Kidney (tissue), 14 donors: ENCODE measurements around the gene TMEM143. TPM values are rescaled to one million over a fixed set of nuclear protein-coding genes. Genes with fewer than 3 reads are reported as not detected.

ENCODE experiments used
- DNase-seq, 5 donors: peaks; one replicate each; pipeline ENCODE4 v3.0.0-alpha.2; 2013 to 2020
- FAIRE-seq: peaks from 2 replicates; lab custom pipeline; 2012; peaks lifted over from hg19 to GRCh38; lab: Jason Lieb, UNC
- H3K27ac ChIP-seq, 2 donors: one replicate each; pipeline ENCODE4 v1.7.0; 2013; ENCODE audit warnings: low read depth in 2 of 2, low read length in 2 of 2, inconsistent platforms in 1 of 2
- H3K27me3 ChIP-seq: one replicate; pipeline ENCODE4 v1.7.1; 2013; ENCODE audit warnings: low read length, inconsistent platforms; ENCODE audit not compliant: control insufficient read depth, insufficient read depth
- H3K36me3 ChIP-seq, 3 donors: one replicate each; pipeline versions ENCODE4 v1.7.0 to v1.7.1; 2013; ENCODE audit warnings: low read length in 3 of 3, control low read depth in 1 of 3, inconsistent platforms in 1 of 3; ENCODE audit not compliant: insufficient read depth in 3 of 3, control insufficient read depth in 2 of 3
- H3K4me1 ChIP-seq, 3 donors: one replicate each; pipeline versions ENCODE4 v1.7.0 to v1.7.1; 2013; ENCODE audit warnings: low read length in 3 of 3, inconsistent platforms in 1 of 3, low read depth in 1 of 3; ENCODE audit not compliant: control insufficient read depth in 2 of 3, insufficient read depth in 2 of 3
- H3K4me3 ChIP-seq, 3 donors: one replicate each; pipeline versions ENCODE4 v1.7.0 to v1.8.1; 2013; ENCODE audit warnings: low read length in 3 of 3, control low read depth in 1 of 3, inconsistent platforms in 1 of 3
- H3K9ac ChIP-seq, 3 donors: one replicate each; pipeline versions ENCODE4 v1.7.0 to v1.7.1; 2013; ENCODE audit warnings: low read length in 3 of 3, control low read depth in 1 of 3, inconsistent platforms in 1 of 3
- H3K9me3 ChIP-seq, 3 donors: one replicate each; pipeline versions ENCODE4 v1.7.0 to v1.7.1; 2013; ENCODE audit warnings: low read length in 3 of 3, control low read depth in 1 of 3, inconsistent platforms in 1 of 3; ENCODE audit not compliant: control insufficient read depth in 2 of 3, insufficient read depth in 1 of 3
- intact Hi-C: fragments of 100-400 bp; cut with DNase I; formaldehyde crosslinking; loops from one replicate; pipeline ENCODE4 v1.11.1; 2022
- polyA plus RNA-seq: library from polyadenylated mRNA; stranded (reverse); fragments of 350-450 nt; fragmentation: Illumina TruSeq; extraction: RNeasy Lipid Tissue Mini Kit (QIAGEN cat#74804); gene quantifications from one replicate; pipeline ENCODE4 v1.2.3, GENCODE V29; 2014; ENCODE audit warnings: low read depth, low replicate concordance; ENCODE audit not compliant: insufficient read depth
- total RNA-seq: library from RNA; stranded (reverse); fragmentation: NEBNext Ultra II Directional; extraction: Animal tissue kit (Norgen Biotek cat#: 25700); gene quantifications from one replicate; pipeline ENCODE4 v1.2.1, GENCODE V29; 2021
- TF ChIP-seq, protein P1 (sequence below): IDR thresholded peaks from 3 replicates; pipeline ENCODE4 v1.5.1; 2012; ENCODE audit warnings: mild to moderate bottlenecking, moderate library complexity, borderline replicate concordance; ENCODE audit not compliant: insufficient read depth; ENCODE audit errors: extremely low read depth
- donor health status: control.
- donor health status: control.
- donor health status: control.
- donor health status: control.
- donor health status: control.
- donor health status: DM: yes; HTN: yes; CAD: no.
- donor health status: Normal renal cell carcinoma (clear cell type).

Gene TMEM143
- total and polyA plus RNA-seq, 2 donors from 2014 or later, result 9.2 to 15.7 TPM

DNA sequence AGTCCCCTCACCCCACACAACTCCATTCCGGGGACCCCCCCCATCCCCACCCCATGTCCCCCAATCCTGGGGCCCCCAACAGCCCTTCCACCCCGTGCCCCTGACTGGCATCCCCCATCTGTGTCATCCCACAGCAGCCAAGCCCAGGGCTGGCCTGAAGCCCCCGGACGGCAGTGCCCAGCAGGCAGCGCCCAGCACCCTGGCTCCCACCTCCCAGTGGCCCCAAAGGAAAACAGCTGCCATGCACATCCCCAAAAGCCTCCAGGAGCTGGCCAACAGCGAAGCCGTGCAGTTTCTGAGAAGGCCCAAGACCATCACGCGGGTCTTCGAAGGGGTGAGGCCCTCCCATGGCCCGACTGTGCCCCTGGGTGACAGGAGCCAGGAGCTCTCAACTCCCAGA lies 1.9 kb upstream of the TMEM143 start:
- TF ChIP-seq, protein P1, sequence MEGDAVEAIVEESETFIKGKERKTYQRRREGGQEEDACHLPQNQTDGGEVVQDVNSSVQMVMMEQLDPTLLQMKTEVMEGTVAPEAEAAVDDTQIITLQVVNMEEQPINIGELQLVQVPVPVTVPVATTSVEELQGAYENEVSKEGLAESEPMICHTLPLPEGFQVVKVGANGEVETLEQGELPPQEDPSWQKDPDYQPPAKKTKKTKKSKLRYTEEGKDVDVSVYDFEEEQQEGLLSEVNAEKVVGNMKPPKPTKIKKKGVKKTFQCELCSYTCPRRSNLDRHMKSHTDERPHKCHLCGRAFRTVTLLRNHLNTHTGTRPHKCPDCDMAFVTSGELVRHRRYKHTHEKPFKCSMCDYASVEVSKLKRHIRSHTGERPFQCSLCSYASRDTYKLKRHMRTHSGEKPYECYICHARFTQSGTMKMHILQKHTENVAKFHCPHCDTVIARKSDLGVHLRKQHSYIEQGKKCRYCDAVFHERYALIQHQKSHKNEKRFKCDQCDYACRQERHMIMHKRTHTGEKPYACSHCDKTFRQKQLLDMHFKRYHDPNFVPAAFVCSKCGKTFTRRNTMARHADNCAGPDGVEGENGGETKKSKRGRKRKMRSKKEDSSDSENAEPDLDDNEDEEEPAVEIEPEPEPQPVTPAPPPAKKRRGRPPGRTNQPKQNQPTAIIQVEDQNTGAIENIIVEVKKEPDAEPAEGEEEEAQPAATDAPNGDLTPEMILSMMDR, result no peak
- H3K9ac ChIP-seq, result no peak overlapping the region
- FAIRE-seq, result no peak
- H3K27ac ChIP-seq, result no peak overlapping the region
- H3K27me3 ChIP-seq, result no peaks in the 10 kb centered on the region
- intact Hi-C loops, result no loop called here
- no peak overlapping the region for H3K4me3 ChIP-seq
- peaks cover 0 to 12% (median 5%) of the 10 kb centered on the region in 3 donors for H3K4me1 ChIP-seq
- peak in 1 of 5 donors; percentile 73 for DNase-seq
- H3K9me3 ChIP-seq, result no peaks in the 10 kb centered on the region
- no peaks in the 10 kb centered on the region for H3K36me3 ChIP-seq

DNA sequence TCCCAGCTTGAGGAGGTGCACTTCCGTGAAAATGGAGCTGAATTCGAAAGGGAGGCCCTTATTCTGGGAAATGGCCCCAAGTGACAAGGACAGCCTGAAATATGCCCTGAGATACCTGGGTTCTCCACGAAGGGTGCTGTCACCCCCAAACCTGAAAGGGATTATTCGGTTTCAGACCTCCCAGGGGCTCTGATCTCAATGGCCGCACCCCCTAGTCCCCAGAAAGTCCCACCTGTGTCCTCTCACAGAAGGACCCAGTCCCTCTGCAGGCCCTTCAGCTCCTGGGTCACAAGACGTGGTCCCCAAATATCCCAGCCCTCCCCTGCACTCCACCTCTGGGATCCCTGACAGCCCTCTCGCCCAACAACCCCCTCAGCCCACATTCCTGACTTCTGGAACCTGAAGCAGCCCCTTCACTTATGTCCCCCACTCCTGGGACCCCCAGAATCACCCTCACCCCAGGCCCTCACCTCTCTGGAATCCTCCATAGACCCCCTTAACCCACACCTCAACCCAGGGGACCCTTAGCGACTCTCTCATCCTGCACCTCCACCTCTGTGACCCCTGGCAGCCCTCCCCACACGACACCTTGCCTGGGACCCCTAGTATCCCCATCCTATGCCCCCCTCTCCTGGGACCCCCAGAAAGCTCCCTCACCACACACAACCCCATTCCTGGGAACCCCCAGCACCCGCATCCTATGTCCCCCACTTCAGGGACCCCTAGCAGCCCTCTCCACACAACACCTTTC lies 1.0 kb upstream of the TMEM143 start:
- Histone ChIP-seq H3K36me3 (no peaks in the 10 kb centered on the region), H3K4me3 (peak overlapping the region in 1 of 3 donors; percentile 41), H3K27ac (peak overlapping the region; percentile 33 to 94), H3K9me3 (no peaks in the 10 kb centered on the region), H3K9ac (peak overlapping the region in 2 of 3 donors; percentile 29 to 55), H3K27me3 (no peaks in the 10 kb centered on the region), H3K4me1 (peaks cover 0 to 12% (median 5%) of the 10 kb centered on the region in 3 donors)
- peak in 1 of 5 donors; percentile 82 for DNase-seq
- TF ChIP-seq, protein P1, result no peak
- FAIRE-seq, result no peak
- intact Hi-C loops, result no loop called here

GRCh38 chr19:48363500-48363809 lies 285 bp downstream of the TMEM143 start:
- Histone ChIP-seq H3K36me3 (no peaks in the 10 kb centered on the region), H3K27ac (peak overlapping the region; percentile 90 to 94), H3K27me3 (no peaks in the 10 kb centered on the region), H3K9me3 (no peaks in the 10 kb centered on the region), H3K4me3 (peak overlapping the region; percentile 45 to 90 (median 82)), H3K9ac (peak overlapping the region; percentile 34 to 97 (median 82)), H3K4me1 (peaks cover 0 to 7% (median 5%) of the 10 kb centered on the region in 3 donors)
- TF ChIP-seq, protein P1, result no peak
- FAIRE-seq (no peak), DNase-seq (peak in 1 of 5 donors; percentile 89)
- intact Hi-C loops, result no loop called here
